Erythroblast (primary cell): ENCODE data around the gene ATXN7L1.
"Not testable (repeated sequence)": the region's sequence is repeated elsewhere in the genome, so short reads cannot be mapped to it uniquely, and the experiment has no call there.

Source experiments
- DNase-seq, 2 experiments: peaks; one replicate each; lab custom pipeline; 2025; lab: John Stamatoyannopoulos, UW
- GATA1 ChIP-seq: IDR thresholded peaks from 2 replicates; pipeline ENCODE4 v1.6.1; 2011; ENCODE audit warnings: low read depth, mild to moderate bottlenecking, control low read depth, low read length, moderate library complexity
- POLR2A ChIP-seq: IDR thresholded peaks from 2 replicates; pipeline ENCODE4 v1.6.1; 2011; ENCODE audit warnings: mild to moderate bottlenecking, low read length

Gene ATXN7L1

GRCh38 chr7:105857009-105857952 lies 19.1 kb downstream of the ATXN7L1 start:
- no peak for DNase-seq
- TF ChIP-seq GATA1 = no peak
- TF ChIP-seq POLR2A = no peak

GRCh38 chr7:105854498-105854897 lies 21.9 kb downstream of the ATXN7L1 start:
- no peak for DNase-seq
- TF ChIP-seq GATA1 = no peak
- no peak for TF ChIP-seq POLR2A

- DNase-seq = no peak
- TF ChIP-seq GATA1 = no peak
- TF ChIP-seq POLR2A = no peak
Measured at GRCh38 chr7:105853931-105854419, 22.4 kb downstream of the ATXN7L1 start.

GRCh38 chr7:105851064-105851463 lies 25.3 kb downstream of the ATXN7L1 start:
- DNase-seq = no peak

GRCh38 chr7:105849122-105849855 lies 27.1 kb downstream of the ATXN7L1 start:
- DNase-seq = no peak
- TF ChIP-seq POLR2A = no peak
- TF ChIP-seq GATA1 = no peak

More at GRCh38 chr7:105851064-105851463, 25.3 kb downstream of the ATXN7L1 start:
- no peak for TF ChIP-seq POLR2A
- TF ChIP-seq GATA1 = no peak

GRCh38 chr7:105846404-105846803 lies 30.0 kb downstream of the ATXN7L1 start:
- no peak for TF ChIP-seq GATA1
- TF ChIP-seq POLR2A = no peak

GRCh38 chr7:105844681-105845080 lies 31.7 kb downstream of the ATXN7L1 start:
- DNase-seq = not testable (repeated sequence)

More at GRCh38 chr7:105846404-105846803, 30.0 kb downstream of the ATXN7L1 start:
- no peak for DNase-seq

- no peak for DNase-seq
- TF ChIP-seq POLR2A (no peak), GATA1 (no peak)
Measured at GRCh38 chr7:105841866-105842265, 34.5 kb downstream of the ATXN7L1 start.

- DNase-seq = no peak
- no peak for TF ChIP-seq POLR2A
- no peak for TF ChIP-seq GATA1
Measured at GRCh38 chr7:105840981-105841749, 35.2 kb downstream of the ATXN7L1 start.

GRCh38 chr7:105839266-105839665 lies 37.1 kb downstream of the ATXN7L1 start:
- no peak for TF ChIP-seq GATA1
- TF ChIP-seq POLR2A = no peak
- DNase-seq = no peak

- no peak for DNase-seq
- no peak for TF ChIP-seq GATA1
- TF ChIP-seq POLR2A = no peak
Measured at GRCh38 chr7:105838627-105839231, 37.7 kb downstream of the ATXN7L1 start.

- no peak for DNase-seq
- TF ChIP-seq POLR2A (no peak), GATA1 (no peak)
Measured at GRCh38 chr7:105837765-105838626, 38.4 kb downstream of the ATXN7L1 start.
